Glomerular visceral epithelial cell (primary cell): ENCODE results near the gene EYA2.

Experiments used
- DNase-seq: peaks from one replicate; pipeline ENCODE4 v3.0.0-alpha.2; 2016; ENCODE audit errors: extremely low spot score

EYA2 gene

GRCh38 chr20:47007826-47008655, 113.4 kb downstream of the EYA2 start:
- no peak for DNase-seq

GRCh38 chr20:47008842-47009518, 114.3 kb downstream of the EYA2 start:
- no peak for DNase-seq

GRCh38 chr20:47009784-47010183, 115.1 kb downstream of the EYA2 start:
- no peak for DNase-seq

- DNase-seq = no peak
These were observed 117.3 kb downstream of the EYA2 start for GRCh38 chr20:47011984-47012383.

GRCh38 chr20:47013606-47014005, 119.0 kb downstream of the EYA2 start:
- no peak for DNase-seq

GRCh38 chr20:47016068-47016664, 121.5 kb downstream of the EYA2 start:
- no peak for DNase-seq

- DNase-seq = no peak
These were observed 123.7 kb downstream of the EYA2 start for GRCh38 chr20:47018381-47018780.

- no peak for DNase-seq
These were observed 124.6 kb downstream of the EYA2 start for GRCh38 chr20:47019121-47019824.

GRCh38 chr20:47020231-47020630, 125.6 kb downstream of the EYA2 start:
- DNase-seq = no peak

- no peak for DNase-seq
These were observed 127.2 kb downstream of the EYA2 start for GRCh38 chr20:47021850-47022249.

- peak; percentile 56 for DNase-seq
These were observed 129.9 kb downstream of the EYA2 start for GRCh38 chr20:47024461-47024937.

GRCh38 chr20:47027042-47027441, 132.4 kb downstream of the EYA2 start:
- DNase-seq = no peak

GRCh38 chr20:47027456-47027855, 132.8 kb downstream of the EYA2 start:
- DNase-seq = no peak

GRCh38 chr20:47028487-47028886, 133.8 kb downstream of the EYA2 start:
- no peak for DNase-seq

- no peak for DNase-seq
These were observed 135.2 kb downstream of the EYA2 start for GRCh38 chr20:47029845-47030244.

GRCh38 chr20:47030271-47030810, 135.7 kb downstream of the EYA2 start:
- no peak for DNase-seq

- DNase-seq = no peak
These were observed 136.4 kb downstream of the EYA2 start for GRCh38 chr20:47031004-47031403.

GRCh38 chr20:47031821-47032220, 137.2 kb downstream of the EYA2 start:
- no peak for DNase-seq

GRCh38 chr20:47032933-47033578, 138.4 kb downstream of the EYA2 start:
- no peak for DNase-seq

GRCh38 chr20:47033665-47034064, 139.0 kb downstream of the EYA2 start:
- DNase-seq = no peak

- no peak for DNase-seq
These were observed 140.5 kb downstream of the EYA2 start for GRCh38 chr20:47035026-47035590.
